Measurements from ENCODE around the gene TEKT4. TPM values are rescaled to one million over a fixed set of nuclear protein-coding genes. Genes with fewer than 3 reads are reported as not detected.

The TEKT4 gene, protein sequence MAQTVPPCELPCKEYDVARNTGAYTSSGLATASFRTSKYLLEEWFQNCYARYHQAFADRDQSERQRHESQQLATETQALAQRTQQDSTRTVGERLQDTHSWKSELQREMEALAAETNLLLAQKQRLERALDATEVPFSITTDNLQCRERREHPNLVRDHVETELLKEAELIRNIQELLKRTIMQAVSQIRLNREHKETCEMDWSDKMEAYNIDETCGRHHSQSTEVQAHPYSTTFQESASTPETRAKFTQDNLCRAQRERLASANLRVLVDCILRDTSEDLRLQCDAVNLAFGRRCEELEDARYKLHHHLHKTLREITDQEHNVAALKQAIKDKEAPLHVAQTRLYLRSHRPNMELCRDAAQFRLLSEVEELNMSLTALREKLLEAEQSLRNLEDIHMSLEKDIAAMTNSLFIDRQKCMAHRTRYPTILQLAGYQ
- total RNA-seq (2022; extraction: Qiagen RNA extraction; ENCODE audit: low read depth): not detected in 5 replicates

DNA sequence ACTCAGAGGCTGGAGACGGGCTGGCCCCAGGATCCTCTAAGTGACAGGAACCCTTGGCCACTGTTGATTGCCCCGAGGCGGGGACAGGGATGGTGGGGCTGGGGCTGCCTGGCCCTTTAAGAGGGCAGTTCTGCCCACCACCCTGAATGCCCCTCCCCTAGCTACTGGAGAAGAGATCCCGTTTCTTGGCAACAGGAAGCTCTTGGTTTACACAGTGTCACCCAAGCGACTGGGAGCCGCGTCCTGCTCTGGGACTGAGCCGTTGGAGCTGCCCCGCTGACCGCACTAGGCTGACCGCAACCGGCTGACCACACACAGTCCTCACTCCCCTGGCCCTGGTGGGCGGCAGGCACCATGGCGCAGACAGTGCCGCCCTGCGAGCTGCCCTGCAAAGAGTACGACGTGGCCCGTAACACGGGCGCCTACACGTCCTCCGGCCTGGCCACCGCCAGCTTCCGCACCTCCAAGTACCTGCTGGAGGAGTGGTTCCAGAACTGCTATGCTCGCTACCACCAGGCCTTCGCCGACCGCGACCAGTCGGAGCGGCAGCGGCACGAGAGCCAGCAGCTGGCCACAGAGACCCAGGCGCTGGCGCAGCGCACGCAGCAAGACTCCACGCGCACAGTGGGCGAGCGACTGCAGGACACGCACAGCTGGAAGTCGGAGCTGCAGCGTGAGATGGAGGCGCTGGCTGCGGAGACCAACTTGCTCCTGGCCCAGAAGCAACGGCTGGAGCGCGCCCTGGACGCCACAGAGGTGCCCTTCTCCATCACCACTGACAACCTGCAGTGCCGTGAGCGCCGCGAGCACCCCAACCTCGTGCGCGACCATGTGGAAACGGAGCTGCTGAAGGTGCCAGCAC, at the start of gene TEKT4:
TEKT4 (plus strand) TSS at position 205 of the 862 bp plus-strand sequence; CDS start at position 355, 150 bp downstream.

Other genes with a start within 250 kb of the TEKT4 start
- gene MAL, start 154.3 kb downstream of the TEKT4 start, total RNA-seq (2022; extraction: Qiagen RNA extraction; ENCODE audit: low read depth): not detected in 5 replicates

Measured in A549 treated with GW870086 at 1 μM for 4 hours (cell line).